HCT116 (cell line): Measurements from ENCODE around the gene FAM171A2. TPM values are rescaled to one million over a fixed set of nuclear protein-coding genes. Genes with fewer than 3 reads are reported as not detected.

Experiments
- ATAC-seq: fragments of 200-7000 bp; cut with Tn5 transposase; 2 replicates; pipeline ENCODE4 v1.9.1; 2020; ENCODE audit warnings: mild to moderate bottlenecking, moderate library complexity
- BruUV-seq: library from RNA; stranded (reverse); fragments of 400-500 nt; replicated peaks from 2 replicates; lab custom pipeline; 2021; lab: Mats Ljungman, UMichigan
- CTCF ChIA-PET: fragments of 300-600 bp; sonication (Branson Sonifier 250); formaldehyde crosslinking; loops from one replicate; lab custom pipeline; 2021; ENCODE audit warnings: antibody characterized with exemption; lab: Charles Lee
- POLR2A ChIA-PET: fragments of 300-600, 350-600 bp; sonication (Branson Sonifier 250); formaldehyde crosslinking; loops from one replicate; lab custom pipeline; 2021; ENCODE audit warnings: antibody characterized with exemption; lab: Charles Lee
- RAD21 ChIA-PET, 2 experiments: fragments of 300-600 bp; sonication (Branson Sonifier 250); formaldehyde crosslinking; loops; one replicate each; lab custom pipeline; 2023; ENCODE audit warnings: low total read pairs in 2 of 2; ENCODE audit not compliant: uncharacterized antibody in 2 of 2, unreplicated experiment in 2 of 2, low non-redundant PET in 1 of 2; lab: Charles Lee
- DNase-seq: peaks from one replicate; pipeline ENCODE4 v3.0.0-alpha.2; 2010; ENCODE audit warnings: low read depth, low spot score
- H2AFZ ChIP-seq: fragments of 200-600 bp; shearing (Covaris generic), sonication (generic); 2 replicates; pipeline ENCODE4 v1.6.1; 2017; ENCODE audit warnings: low read depth, mixed run types, mixed read lengths, antibody characterized with exemption, low read length; ENCODE audit not compliant: poor library complexity, severe bottlenecking
- H3K27ac ChIP-seq: 2 replicates; pipeline ENCODE4 v1.5.1; 2012; ENCODE audit warnings: low read depth, low read length
- H3K27me3 ChIP-seq: fragments of 200-600 bp; sonication (generic); 2 replicates; pipeline ENCODE4 v1.6.1; 2016; ENCODE audit warnings: mixed run types, low read length, mixed read lengths; ENCODE audit not compliant: insufficient read depth
- H3K36me3 ChIP-seq, 2 experiments: fragments of 200-500 bp in 1 of 2; fragments of 200-600 bp in 1 of 2; sonication (Bioruptor generic) in 1 of 2; sonication (generic) in 1 of 2; 2 replicates each; pipeline versions ENCODE4 v1.5.1 to v1.6.1; 2014 to 2016; ENCODE audit warnings: low read length in 2 of 2, inconsistent platforms in 1 of 2, mixed read lengths in 1 of 2, mixed run types in 1 of 2; ENCODE audit not compliant: insufficient read depth in 2 of 2, control insufficient read depth in 1 of 2
- H3K4me1 ChIP-seq, 2 experiments: fragments of 200-600 bp in 1 of 2; sonication (generic) in 1 of 2; 2 replicates each; pipeline versions ENCODE4 v1.5.1 to v1.6.1; 2012 to 2017; ENCODE audit warnings: low read length in 2 of 2, inconsistent platforms in 1 of 2, mild to moderate bottlenecking in 1 of 2, mixed read lengths in 1 of 2, mixed run types in 1 of 2, moderate library complexity in 1 of 2; ENCODE audit not compliant: insufficient read depth in 2 of 2, control insufficient read depth in 1 of 2
- H3K4me2 ChIP-seq: fragments of 200-600 bp; sonication (generic); 2 replicates; pipeline ENCODE4 v1.6.1; 2017; ENCODE audit warnings: mixed run types, low read length, mixed read lengths
- H3K4me3 ChIP-seq, 2 experiments: fragments of 200-600 bp in 1 of 2; sonication (generic) in 1 of 2; replicated peaks in 1 of 2; 2 replicates each; pipeline ENCODE4 v1.5.1; 2011 to 2016; ENCODE audit warnings: low read length in 2 of 2, control low read depth in 1 of 2, low read depth in 1 of 2, mild to moderate bottlenecking in 1 of 2, mixed read lengths in 1 of 2, mixed run types in 1 of 2
- H3K79me2 ChIP-seq: fragments of 200-600 bp; sonication (generic); 2 replicates; pipeline ENCODE4 v1.6.1; 2017; ENCODE audit warnings: mild to moderate bottlenecking, mixed run types, low read length, moderate library complexity, mixed read lengths; ENCODE audit not compliant: insufficient read depth
- H3K9ac ChIP-seq: fragments of 200-600 bp; sonication (generic); 2 replicates; pipeline ENCODE4 v1.6.1; 2016; ENCODE audit warnings: low read length, mixed read lengths
- H3K9me2 ChIP-seq: fragments of 200-600 bp; sonication (generic), shearing (Covaris generic); 2 replicates; pipeline ENCODE4 v1.6.1; 2017; ENCODE audit warnings: mixed run types, mild to moderate bottlenecking, moderate library complexity; ENCODE audit not compliant: insufficient read depth
- H3K9me3 ChIP-seq, 2 experiments: fragments of 200-500 bp in 1 of 2; fragments of 200-600 bp in 1 of 2; sonication (Bioruptor generic) in 1 of 2; sonication (generic) in 1 of 2; 2 replicates each; pipeline ENCODE4 v1.6.1; 2014 to 2017; ENCODE audit warnings: low read length in 2 of 2, mixed read lengths in 2 of 2, inconsistent platforms in 1 of 2, low read depth in 1 of 2, mild to moderate bottlenecking in 1 of 2, mixed run types in 1 of 2, moderate library complexity in 1 of 2; ENCODE audit not compliant: control insufficient read depth in 1 of 2, insufficient read depth in 1 of 2
- H4K20me1 ChIP-seq: fragments of 200-600 bp; sonication (generic), shearing (Covaris generic); 2 replicates; pipeline ENCODE4 v1.6.1; 2017; ENCODE audit warnings: mixed run types, mild to moderate bottlenecking, moderate library complexity; ENCODE audit not compliant: insufficient read depth
- CEBPB ChIP-seq: IDR thresholded peaks from 2 replicates; pipeline ENCODE4 v1.6.1; 2012; ENCODE audit warnings: low read depth
- EGR1 ChIP-seq: IDR thresholded peaks from 2 replicates; pipeline ENCODE4 v1.6.1; 2012; ENCODE audit warnings: low read depth
- ELF1 ChIP-seq: IDR thresholded peaks from 2 replicates; pipeline ENCODE4 v1.6.1; 2012; ENCODE audit warnings: low read depth, borderline replicate concordance
- FOSL1 ChIP-seq: IDR thresholded peaks from 2 replicates; pipeline ENCODE4 v1.6.1; 2012; ENCODE audit warnings: low read depth
- JUND ChIP-seq: IDR thresholded peaks from 2 replicates; pipeline ENCODE4 v1.6.1; 2012
- MAX ChIP-seq: IDR thresholded peaks from 2 replicates; pipeline ENCODE4 v1.6.1; 2012
- POLR2A ChIP-seq: IDR thresholded peaks from 2 replicates; pipeline ENCODE4 v1.7.0; 2011; ENCODE audit warnings: borderline replicate concordance; ENCODE audit not compliant: insufficient read depth, insufficient read length; ENCODE audit errors: extremely low read depth
- POLR2AphosphoS5 ChIP-seq: IDR thresholded peaks from 2 replicates; pipeline ENCODE4 v1.6.1; 2011; ENCODE audit warnings: mild to moderate bottlenecking, low read depth, low read length, moderate library complexity
- SP1 ChIP-seq: IDR thresholded peaks from 2 replicates; pipeline ENCODE4 v1.6.1; 2012; ENCODE audit warnings: low read depth
- TCF7L2 ChIP-seq: IDR thresholded peaks from 2 replicates; pipeline ENCODE4 v1.7.0; 2011; ENCODE audit warnings: borderline replicate concordance, inconsistent platforms; ENCODE audit not compliant: insufficient read depth, insufficient read length; ENCODE audit errors: extremely low read depth
- YY1 ChIP-seq: IDR thresholded peaks from 2 replicates; pipeline ENCODE4 v1.6.1; 2011; ENCODE audit warnings: low read length, low read depth, moderate library complexity, mild to moderate bottlenecking; ENCODE audit not compliant: insufficient replicate concordance; ENCODE audit errors: extremely low read depth
- ZBTB33 ChIP-seq: IDR thresholded peaks from 2 replicates; pipeline ENCODE4 v1.6.1; 2011; ENCODE audit warnings: mild to moderate bottlenecking, low read length, moderate library complexity; ENCODE audit not compliant: insufficient replicate concordance; ENCODE audit errors: extremely low read depth
- ZNF274 ChIP-seq: fragments of 200-500 bp; sonication (Bioruptor generic); IDR thresholded peaks from 2 replicates; pipeline ENCODE4 v1.6.1; 2014; ENCODE audit warnings: mild to moderate bottlenecking, low read depth, low read length, inconsistent platforms
- intact Hi-C: fragments of 100-400 bp; cut with micrococcal nuclease; formaldehyde crosslinking; loops from 2 replicates; pipeline ENCODE4 v1.10.0; 2022
- total RNA-seq: library from RNA; stranded (reverse); gene quantifications from one replicate; pipeline ENCODE4 v1.2.1, GENCODE V29; 2021; ENCODE audit not compliant: unreplicated experiment

The FAM171A2 gene
- total RNA-seq, 1 experiment from 2014 or later = 18.0 TPM

GRCh38 chr17:44389723-44390202 lies 26.1 kb upstream of the FAM171A2 start:
- Histone ChIP-seq H3K4me3 (no peak overlapping the region), H2AFZ (no peak overlapping the region), H4K20me1 (no peaks in the 10 kb centered on the region), H3K79me2 (no peaks in the 10 kb centered on the region), H3K9ac (no peak overlapping the region), H3K9me3 (no peaks in the 10 kb centered on the region), H3K36me3 (no peaks in the 10 kb centered on the region), H3K9me2 (no peaks in the 10 kb centered on the region), H3K27me3 (no peaks in the 10 kb centered on the region), H3K27ac (no peak overlapping the region), H3K4me1 (peaks cover 4 to 15% of the 10 kb centered on the region in 2 experiments; a peak in 3 of 4 replicates), H3K4me2 (no peak overlapping the region)
- no peak for ATAC-seq
- ChIA-PET POLR2A (no interaction called here), CTCF (no interaction called here), RAD21 (no interaction called here)
- no TSS peak for BruUV-seq
- intact Hi-C loops = no loop called here
- TF ChIP-seq ZNF274 = no peak
- no peak for TF ChIP-seq POLR2A
- TF ChIP-seq EGR1 = no peak
- no peak for TF ChIP-seq ZBTB33
- no peak for TF ChIP-seq MAX
- no peak for TF ChIP-seq POLR2AphosphoS5
- TF ChIP-seq TCF7L2 = no peak
- TF ChIP-seq YY1 = no peak
- no peak for TF ChIP-seq CEBPB
- no peak for TF ChIP-seq SP1
- no peak for TF ChIP-seq JUND
- TF ChIP-seq FOSL1 = no peak
- TF ChIP-seq ELF1 = no peak
- no peak for DNase-seq
